Keratinocyte (primary cell): ENCODE results near the gene CYP4F8. TPM values are rescaled to one million over a fixed set of nuclear protein-coding genes. Genes with fewer than 3 reads are reported as not detected.
"Not testable (repeated sequence)": the region's sequence is repeated elsewhere in the genome, so short reads cannot be mapped to it uniquely, and the experiment has no call there.

Experiments used
- DNase-seq: peaks from one replicate; pipeline ENCODE4 v3.0.0-alpha.2; 2011; ENCODE audit warnings: low read depth, missing footprints, low spot score
- FAIRE-seq: peaks from 2 replicates; lab custom pipeline; 2011; peaks lifted over from hg19 to GRCh38; lab: Jason Lieb, UNC
- H2AFZ ChIP-seq: 2 replicates; pipeline ENCODE4 v1.6.0; 2012; ENCODE audit warnings: low read length, control low read depth, inconsistent platforms; ENCODE audit not compliant: control insufficient read depth
- H3K27ac ChIP-seq: 2 replicates; pipeline ENCODE4 v1.5.1; 2011; ENCODE audit warnings: low read length; ENCODE audit not compliant: control insufficient read depth, insufficient read depth
- H3K27me3 ChIP-seq: 3 replicates; pipeline ENCODE4 v1.6.0; 2011; ENCODE audit warnings: low read length; ENCODE audit not compliant: control insufficient read depth, insufficient read depth; ENCODE audit errors: extremely low read depth
- H3K36me3 ChIP-seq, 2 experiments: 2 replicates in 1 of 2; 3 replicates in 1 of 2; pipeline ENCODE4 v1.5.1; 2011; ENCODE audit warnings: low read length in 2 of 2, mild to moderate bottlenecking in 1 of 2; ENCODE audit not compliant: control insufficient read depth in 2 of 2, insufficient read depth in 2 of 2; ENCODE audit errors: extremely low read depth in 1 of 2
- H3K4me1 ChIP-seq: 3 replicates; pipeline ENCODE4 v1.5.1; 2011; ENCODE audit warnings: low read length; ENCODE audit not compliant: control insufficient read depth, insufficient read depth; ENCODE audit errors: extremely low read depth
- H3K4me2 ChIP-seq: 3 replicates; pipeline ENCODE4 v1.6.0; 2011; ENCODE audit warnings: low read depth, low read length; ENCODE audit not compliant: control insufficient read depth, insufficient read depth; ENCODE audit errors: extremely low read depth
- H3K4me3 ChIP-seq, 3 experiments: fragments of 200-600 bp in 1 of 3; sonication (generic) in 1 of 3; 2 replicates in 2 of 3; 3 replicates in 1 of 3; pipeline ENCODE4 v1.5.1; 2011 to 2016; ENCODE audit warnings: low read length in 3 of 3, mild to moderate bottlenecking in 3 of 3, control low read depth in 2 of 3, inconsistent platforms in 1 of 3, low read depth in 1 of 3, mixed read lengths in 1 of 3, mixed run types in 1 of 3, moderate library complexity in 1 of 3; ENCODE audit not compliant: control insufficient read depth in 2 of 3, insufficient read depth in 2 of 3; ENCODE audit errors: extremely low read depth in 1 of 3
- H3K79me2 ChIP-seq: 2 replicates; pipeline ENCODE4 v1.6.0; 2012; ENCODE audit warnings: low read length; ENCODE audit not compliant: control insufficient read depth, insufficient read depth
- H3K9ac ChIP-seq: 3 replicates; pipeline ENCODE4 v1.6.0; 2011; ENCODE audit warnings: low read length; ENCODE audit not compliant: control insufficient read depth, insufficient read depth; ENCODE audit errors: extremely low read depth
- H3K9me1 ChIP-seq: 3 replicates; pipeline ENCODE4 v1.6.0; 2011; ENCODE audit warnings: low read length; ENCODE audit not compliant: control insufficient read depth, insufficient read depth; ENCODE audit errors: extremely low read depth
- H3K9me3 ChIP-seq: 2 replicates; pipeline ENCODE4 v1.5.1; 2012; ENCODE audit warnings: low read depth, low read length; ENCODE audit not compliant: control insufficient read depth
- H4K20me1 ChIP-seq: 3 replicates; pipeline ENCODE4 v1.6.0; 2011; ENCODE audit warnings: low read length; ENCODE audit not compliant: control insufficient read depth, insufficient read depth; ENCODE audit errors: extremely low read depth
- CTCF ChIP-seq, 3 experiments: IDR thresholded peaks in 1 of 3; conservative IDR thresholded peaks in 1 of 3; optimal IDR thresholded peaks in 1 of 3; 2 replicates in 2 of 3; 3 replicates in 1 of 3; pipeline versions ENCODE3 to v1.5.1; 2011; ENCODE audit warnings: low read length in 3 of 3, mild to moderate bottlenecking in 3 of 3, moderate library complexity in 2 of 3, control low read depth in 1 of 3, inconsistent platforms in 1 of 3; ENCODE audit not compliant: insufficient read depth in 2 of 3; ENCODE audit errors: extremely low read depth in 1 of 3
- EZH2 ChIP-seq: IDR thresholded peaks from one replicate; pipeline ENCODE4 v1.6.1; 2012; ENCODE audit warnings: inconsistent platforms, mild to moderate bottlenecking, low read length, moderate library complexity
- dilution Hi-C: fragments of 300-500 bp; cut with MboI; formaldehyde crosslinking; loops from one replicate; pipeline ENCODE4 v1.7.0; 2020; ENCODE audit warnings: low sequenced_read_pairs; ENCODE audit not compliant: extremely low pct_ligation_motif_present
- polyA plus RNA-seq, 5 experiments: library from polyadenylated mRNA; depleted of rRNA in 3 of 5; stranded (reverse) in 3 of 5; stranded (forward) in 1 of 5; unstranded in 1 of 5; fragments of >200 nt; gene quantifications; 1 replicate in 1 of 5; 2 replicates in 3 of 5; 3 replicates in 1 of 5; pipeline versions ENCODE4 v1.2.1 to v1.2.3, GENCODE V29; 2011 to 2012; ENCODE audit warnings: missing spikeins in 2 of 5, low read depth in 1 of 5, low replicate concordance in 1 of 5

CYP4F8 gene
- polyA plus RNA-seq, 1 donor (not counting 4 experiments of a cell fraction or from before 2014, with no cell fraction given) = not detected

GRCh38 chr19:15589760-15590451, 25.1 kb upstream of the CYP4F8 start:
- Histone ChIP-seq H3K4me3 (no peak overlapping the region), H3K9me3 (no peaks in the 10 kb centered on the region), H3K79me2 (no peaks in the 10 kb centered on the region), H3K9ac (no peak overlapping the region), H3K9me1 (no peaks in the 10 kb centered on the region), H3K27ac (no peak overlapping the region), H3K4me2 (no peak overlapping the region), H4K20me1 (no peaks in the 10 kb centered on the region), H3K36me3 (no peaks in the 10 kb centered on the region), H2AFZ (no peak overlapping the region), H3K4me1 (no peaks in the 10 kb centered on the region), H3K27me3 (no peaks in the 10 kb centered on the region)
- dilution Hi-C loops = no loop called here
- TF ChIP-seq EZH2 (no peak), CTCF (optimal IDR thresholded peaks at IDR 0.05 in 1 of 3, IDR thresholded peaks at IDR 0.05 in 1 of 3, conservative IDR thresholded peaks at IDR 0.05 in 1 of 3; ENCODE audit: extremely low read depth in 1 of 3, insufficient read depth in 2 of 3, low read length in 3 of 3) (no peak)
- no peak for DNase-seq
- no peak for FAIRE-seq

- no peaks in the 10 kb centered on the region for H3K79me2 ChIP-seq
- H3K4me3 ChIP-seq = no peak overlapping the region
- no peak overlapping the region for H3K9ac ChIP-seq
- H3K9me3 ChIP-seq = no peaks in the 10 kb centered on the region
- dilution Hi-C loops = no loop called here
- DNase-seq = no peak
- no peaks in the 10 kb centered on the region for H3K4me1 ChIP-seq
- no peaks in the 10 kb centered on the region for H3K27me3 ChIP-seq
- H4K20me1 ChIP-seq = no peaks in the 10 kb centered on the region
- no peak for FAIRE-seq
- TF ChIP-seq EZH2 (no peak), CTCF (optimal IDR thresholded peaks at IDR 0.05 in 1 of 3, IDR thresholded peaks at IDR 0.05 in 1 of 3, conservative IDR thresholded peaks at IDR 0.05 in 1 of 3; ENCODE audit: extremely low read depth in 1 of 3, insufficient read depth in 2 of 3, low read length in 3 of 3) (no peak)
- no peaks in the 10 kb centered on the region for H3K36me3 ChIP-seq
- no peak overlapping the region for H3K27ac ChIP-seq
- no peaks in the 10 kb centered on the region for H3K9me1 ChIP-seq
- H2AFZ ChIP-seq = no peak overlapping the region
- no peak overlapping the region for H3K4me2 ChIP-seq
Measured at GRCh38 chr19:15591796-15592195, 23.2 kb upstream of the CYP4F8 start.

DNA sequence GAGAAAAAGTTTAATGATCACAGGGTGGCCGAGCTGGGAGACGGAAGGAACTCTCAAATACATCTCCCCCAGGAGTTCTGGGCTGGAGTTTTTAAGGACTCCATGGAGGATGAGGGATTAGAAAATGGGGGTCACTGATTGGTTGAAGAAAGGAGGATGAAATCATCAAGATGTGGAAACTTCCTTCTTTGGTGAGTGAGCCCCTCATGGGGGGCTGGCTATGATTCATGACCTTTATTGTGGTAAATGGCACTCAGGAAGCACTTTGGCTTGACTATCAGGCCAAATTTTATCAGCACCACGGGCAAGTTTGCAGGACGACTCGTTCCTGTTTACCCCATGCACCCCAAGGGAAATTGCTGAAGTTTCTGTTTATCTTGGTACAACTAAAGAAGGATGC, 22.5 kb upstream of the CYP4F8 start:
- H4K20me1 ChIP-seq, H3K9ac ChIP-seq, FAIRE-seq, DNase-seq, H3K4me2 ChIP-seq, H2AFZ ChIP-seq, H3K27ac ChIP-seq, H3K9me3 ChIP-seq, H3K4me3 ChIP-seq, H3K9me1 ChIP-seq, H3K4me1 ChIP-seq, H3K79me2 ChIP-seq, dilution Hi-C loops, H3K27me3 ChIP-seq, H3K36me3 ChIP-seq: not testable (repeated sequence)

GRCh38 chr19:15593766-15594165, 21.3 kb upstream of the CYP4F8 start:
- H3K4me1 ChIP-seq, H4K20me1 ChIP-seq, H3K9me1 ChIP-seq, dilution Hi-C loops, H3K9ac ChIP-seq, H2AFZ ChIP-seq, H3K27me3 ChIP-seq, H3K9me3 ChIP-seq, H3K4me2 ChIP-seq, H3K4me3 ChIP-seq, H3K79me2 ChIP-seq, FAIRE-seq, H3K36me3 ChIP-seq, H3K27ac ChIP-seq, DNase-seq: not testable (repeated sequence)
